Testis (tissue), 2 donors: Measurements from ENCODE around the gene ARL6IP5.

Experiments
- CTCF ChIP-seq, 3 experiments: fragments of 450-650 bp in 2 of 3; fragments of 200-600 bp in 1 of 3; sonication (generic) in 1 of 3; IDR thresholded peaks; one replicate each; pipeline ENCODE4 v1.5.1; 2016 to 2019; ENCODE audit warnings: antibody characterized with exemption in 3 of 3, mild to moderate bottlenecking in 2 of 3, moderate library complexity in 1 of 3
- POLR2A ChIP-seq: fragments of 450-650 bp; IDR thresholded peaks from one replicate; pipeline ENCODE4 v1.6.1; 2017; ENCODE audit warnings: antibody characterized with exemption, mild to moderate bottlenecking, moderate library complexity

- TF ChIP-seq CTCF (IDR thresholded peaks at IDR 0.05) (no peak), POLR2A (no peak)
Measured at GRCh38 chr3:69145688-69146087, 61.0 kb downstream of the ARL6IP5 start.
